OCI-LY3 (cell line): ENCODE data around the gene ANKRD28.

ENCODE experiments used
- EZH2phosphoT487 ChIP-seq: fragments of 200-600 bp; shearing (Covaris generic); IDR thresholded peaks from 2 replicates; pipeline ENCODE4 v1.6.1; 2018; ENCODE audit warnings: antibody characterized with exemption, mixed run types, low read depth
- TF ChIP-seq, protein P1 (sequence below): fragments of 200-600, 300-600 bp; sonication (generic); IDR thresholded peaks from 2 replicates; pipeline ENCODE4 v1.5.1; 2014; ENCODE audit warnings: antibody characterized with exemption, low read length, low read depth

DNA sequence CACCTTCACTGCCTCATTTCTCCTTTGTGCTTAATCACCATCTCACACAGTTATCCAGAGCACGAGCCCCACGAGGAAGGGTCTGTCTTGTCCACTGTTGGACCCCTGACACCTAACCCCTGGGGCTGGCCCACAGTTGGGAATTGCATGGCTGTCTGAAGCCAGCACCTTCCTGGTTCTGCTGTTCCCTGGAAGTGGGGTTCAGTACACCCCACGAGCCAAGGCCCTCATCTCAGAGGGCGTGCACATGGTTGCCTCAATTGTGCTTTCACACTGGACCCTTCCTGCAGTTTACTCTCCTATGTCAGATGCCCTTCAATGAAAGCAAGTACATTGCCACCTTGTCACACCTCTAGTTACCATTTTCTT, 165.6 kb downstream of the ANKRD28 start:
- TF ChIP-seq, protein P1, sequence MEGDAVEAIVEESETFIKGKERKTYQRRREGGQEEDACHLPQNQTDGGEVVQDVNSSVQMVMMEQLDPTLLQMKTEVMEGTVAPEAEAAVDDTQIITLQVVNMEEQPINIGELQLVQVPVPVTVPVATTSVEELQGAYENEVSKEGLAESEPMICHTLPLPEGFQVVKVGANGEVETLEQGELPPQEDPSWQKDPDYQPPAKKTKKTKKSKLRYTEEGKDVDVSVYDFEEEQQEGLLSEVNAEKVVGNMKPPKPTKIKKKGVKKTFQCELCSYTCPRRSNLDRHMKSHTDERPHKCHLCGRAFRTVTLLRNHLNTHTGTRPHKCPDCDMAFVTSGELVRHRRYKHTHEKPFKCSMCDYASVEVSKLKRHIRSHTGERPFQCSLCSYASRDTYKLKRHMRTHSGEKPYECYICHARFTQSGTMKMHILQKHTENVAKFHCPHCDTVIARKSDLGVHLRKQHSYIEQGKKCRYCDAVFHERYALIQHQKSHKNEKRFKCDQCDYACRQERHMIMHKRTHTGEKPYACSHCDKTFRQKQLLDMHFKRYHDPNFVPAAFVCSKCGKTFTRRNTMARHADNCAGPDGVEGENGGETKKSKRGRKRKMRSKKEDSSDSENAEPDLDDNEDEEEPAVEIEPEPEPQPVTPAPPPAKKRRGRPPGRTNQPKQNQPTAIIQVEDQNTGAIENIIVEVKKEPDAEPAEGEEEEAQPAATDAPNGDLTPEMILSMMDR = no peak
- TF ChIP-seq EZH2phosphoT487 = no peak
